ENCODE data around the gene GTPBP3.

GTPBP3 gene

DNA sequence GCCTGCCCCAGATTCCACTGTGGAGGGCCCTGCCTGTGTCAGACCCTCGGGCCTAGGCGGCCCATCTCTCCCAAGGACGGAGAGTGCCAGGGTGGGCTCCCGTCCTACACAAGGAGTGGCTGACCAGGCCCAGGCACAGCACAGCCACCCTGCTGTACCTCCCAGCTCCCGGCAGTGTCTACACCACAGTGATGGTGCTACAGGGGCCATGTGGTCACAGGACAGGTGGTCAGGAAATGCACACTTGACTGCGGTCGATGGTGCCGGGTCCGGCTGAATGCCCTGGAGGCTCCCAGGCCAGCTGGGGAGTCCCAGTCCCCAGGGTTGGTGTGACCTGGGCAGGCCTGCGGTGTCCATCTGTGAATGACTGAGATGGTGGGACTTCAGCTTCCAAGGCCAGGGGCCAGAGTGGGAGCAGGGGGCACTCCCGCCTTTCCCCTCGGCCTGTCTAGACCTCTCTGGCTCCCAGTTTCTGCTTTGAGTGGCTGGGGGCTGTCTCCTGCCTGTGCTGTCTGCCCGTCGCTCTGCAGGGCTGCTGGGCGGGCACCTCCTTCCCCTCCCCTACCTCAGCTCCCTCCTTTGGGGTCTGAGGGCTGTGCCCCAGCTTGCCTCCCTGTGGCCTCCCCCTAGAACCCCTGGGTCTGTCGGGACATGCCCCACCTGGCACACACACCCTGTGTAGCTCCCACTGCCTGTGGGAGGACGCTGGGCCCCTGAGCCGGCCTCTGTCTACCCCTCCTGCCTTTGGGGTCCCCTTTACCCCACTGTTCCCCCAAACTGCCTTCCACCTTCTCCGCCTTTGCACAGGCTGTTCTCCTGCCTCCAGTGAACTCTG is 15.5 kb upstream of the GTPBP3 start:
- no peaks in the 10 kb centered on the region for H3K9me2 ChIP-seq (replicated peaks; ENCODE audit: low read depth, low read length)
- H3K4me3 ChIP-seq (ENCODE audit: low read length, poor library complexity, severe bottlenecking), result no peak overlapping the region
- no peak overlapping the region for H3K4me2 ChIP-seq (ENCODE audit: low read depth, low read length, poor library complexity, severe bottlenecking)
- H4K20me1 ChIP-seq (ENCODE audit: insufficient read depth, low read length, poor library complexity, severe bottlenecking), result no peaks in the 10 kb centered on the region
- no peaks in the 10 kb centered on the region for H3K4me1 ChIP-seq (ENCODE audit: insufficient read depth, low read length, poor library complexity, severe bottlenecking)
- H3K79me2 ChIP-seq (ENCODE audit: insufficient read depth, low read length), result no peaks in the 10 kb centered on the region
- H3K9me3 ChIP-seq (ENCODE audit: insufficient read depth, low read depth, low read length), result no peaks in the 10 kb centered on the region
- TF ChIP-seq, protein P1, sequence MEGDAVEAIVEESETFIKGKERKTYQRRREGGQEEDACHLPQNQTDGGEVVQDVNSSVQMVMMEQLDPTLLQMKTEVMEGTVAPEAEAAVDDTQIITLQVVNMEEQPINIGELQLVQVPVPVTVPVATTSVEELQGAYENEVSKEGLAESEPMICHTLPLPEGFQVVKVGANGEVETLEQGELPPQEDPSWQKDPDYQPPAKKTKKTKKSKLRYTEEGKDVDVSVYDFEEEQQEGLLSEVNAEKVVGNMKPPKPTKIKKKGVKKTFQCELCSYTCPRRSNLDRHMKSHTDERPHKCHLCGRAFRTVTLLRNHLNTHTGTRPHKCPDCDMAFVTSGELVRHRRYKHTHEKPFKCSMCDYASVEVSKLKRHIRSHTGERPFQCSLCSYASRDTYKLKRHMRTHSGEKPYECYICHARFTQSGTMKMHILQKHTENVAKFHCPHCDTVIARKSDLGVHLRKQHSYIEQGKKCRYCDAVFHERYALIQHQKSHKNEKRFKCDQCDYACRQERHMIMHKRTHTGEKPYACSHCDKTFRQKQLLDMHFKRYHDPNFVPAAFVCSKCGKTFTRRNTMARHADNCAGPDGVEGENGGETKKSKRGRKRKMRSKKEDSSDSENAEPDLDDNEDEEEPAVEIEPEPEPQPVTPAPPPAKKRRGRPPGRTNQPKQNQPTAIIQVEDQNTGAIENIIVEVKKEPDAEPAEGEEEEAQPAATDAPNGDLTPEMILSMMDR (conservative IDR thresholded peaks at IDR 0.05; ENCODE audit: low read length), result no peak
- no peak for TF ChIP-seq EZH2phosphoT487 (IDR thresholded peaks at IDR 0.05; ENCODE audit: borderline replicate concordance)
- no peaks in the 10 kb centered on the region for H3K27me3 ChIP-seq (ENCODE audit: insufficient read depth, low read length, poor library complexity, severe bottlenecking)
- no peak overlapping the region for H2AFZ ChIP-seq (ENCODE audit: low read length)
- no peaks in the 10 kb centered on the region for H3F3A ChIP-seq (ENCODE audit: low read depth)
- peaks cover 31% of the 10 kb centered on the region; the same call in 1 of the 2 replicates for H3K36me3 ChIP-seq (ENCODE audit: insufficient read depth, low read length)
- no peak overlapping the region for H3K9ac ChIP-seq (ENCODE audit: low read depth, low read length, poor library complexity, severe bottlenecking)

DNA sequence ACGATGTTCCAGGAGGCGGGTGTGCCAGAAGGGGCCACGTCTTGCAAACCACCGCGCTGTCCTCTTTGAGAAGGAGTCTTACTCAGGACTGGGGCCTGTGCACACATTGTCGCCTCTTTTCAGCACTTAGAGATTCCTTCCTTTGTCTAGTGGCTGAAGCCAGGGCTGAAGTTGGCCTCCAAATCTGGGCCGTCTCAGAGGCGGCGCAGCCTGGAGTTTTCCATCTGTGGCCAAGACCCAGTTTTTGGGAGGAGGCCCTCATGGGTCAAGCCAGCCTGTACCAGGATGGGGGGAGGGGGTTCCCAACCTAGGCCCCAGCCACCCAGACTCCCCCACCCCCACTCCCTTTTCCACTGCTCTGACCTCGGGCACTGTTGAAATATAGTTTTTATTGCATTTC is 14.5 kb upstream of the GTPBP3 start:
- no peaks in the 10 kb centered on the region for H3F3A ChIP-seq (ENCODE audit: low read depth)
- peaks cover 31% of the 10 kb centered on the region; the same call in 1 of the 2 replicates for H3K36me3 ChIP-seq (ENCODE audit: insufficient read depth, low read length)

DNA sequence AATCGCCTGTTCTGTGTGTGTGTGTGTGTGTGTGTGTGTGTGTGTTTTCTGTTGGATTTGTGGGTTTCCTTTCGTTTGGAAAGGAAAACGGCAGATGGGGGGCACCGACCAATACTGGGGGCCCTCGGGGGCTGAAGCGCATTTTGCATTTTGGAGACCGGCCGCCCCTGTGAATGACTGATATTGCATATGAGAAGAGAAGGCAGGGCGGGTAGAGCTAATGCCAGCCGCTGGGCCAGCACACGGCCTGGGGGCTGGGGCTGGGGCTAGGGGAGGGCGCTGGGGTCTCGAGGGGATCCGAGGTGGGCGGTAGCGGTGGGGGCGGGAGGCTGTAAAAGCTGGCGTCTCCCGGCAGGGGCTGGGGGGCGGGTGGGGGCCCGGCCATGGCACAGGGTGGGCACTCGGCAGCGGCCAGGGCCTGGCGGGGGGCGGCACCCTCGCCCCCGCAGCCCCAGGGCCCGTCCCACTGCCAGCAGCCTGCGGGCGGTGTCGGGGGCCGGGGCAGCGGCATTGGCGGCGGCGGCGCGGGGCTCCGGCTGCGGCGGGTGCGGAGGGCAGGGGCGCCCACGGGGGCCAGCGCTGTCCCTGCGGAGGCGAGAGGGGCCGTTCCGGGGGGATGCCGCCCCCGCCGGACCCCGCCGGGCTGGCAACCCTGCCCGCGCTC is 13.9 kb upstream of the GTPBP3 start:
- TF ChIP-seq EZH2phosphoT487 (IDR thresholded peaks at IDR 0.05; ENCODE audit: borderline replicate concordance), result no peak
- H2AFZ ChIP-seq (ENCODE audit: low read length), result no peak overlapping the region
- H3K4me1 ChIP-seq (ENCODE audit: insufficient read depth, low read length, poor library complexity, severe bottlenecking), result no peaks in the 10 kb centered on the region
- no peaks in the 10 kb centered on the region for H3F3A ChIP-seq (ENCODE audit: low read depth)
- H3K79me2 ChIP-seq (ENCODE audit: insufficient read depth, low read length), result no peaks in the 10 kb centered on the region
- no peak overlapping the region for H3K4me2 ChIP-seq (ENCODE audit: low read depth, low read length, poor library complexity, severe bottlenecking)
- no peaks in the 10 kb centered on the region for H4K20me1 ChIP-seq (ENCODE audit: insufficient read depth, low read length, poor library complexity, severe bottlenecking)
- H3K9ac ChIP-seq (ENCODE audit: low read depth, low read length, poor library complexity, severe bottlenecking), result no peak overlapping the region
- H3K4me3 ChIP-seq (ENCODE audit: low read length, poor library complexity, severe bottlenecking), result no peak overlapping the region
- peaks cover 31% of the 10 kb centered on the region; the same call in 1 of the 2 replicates for H3K36me3 ChIP-seq (ENCODE audit: insufficient read depth, low read length)
- H3K9me3 ChIP-seq (ENCODE audit: insufficient read depth, low read depth, low read length), result no peaks in the 10 kb centered on the region
- H3K9me2 ChIP-seq (replicated peaks; ENCODE audit: low read depth, low read length), result no peaks in the 10 kb centered on the region
- no peaks in the 10 kb centered on the region for H3K27me3 ChIP-seq (ENCODE audit: insufficient read depth, low read length, poor library complexity, severe bottlenecking)

More for the DNA sequence above, 14.5 kb upstream of the GTPBP3 start:
- no peaks in the 10 kb centered on the region for H3K4me1 ChIP-seq (ENCODE audit: insufficient read depth, low read length, poor library complexity, severe bottlenecking)
- TF ChIP-seq, protein P1 (conservative IDR thresholded peaks at IDR 0.05; ENCODE audit: low read length), result no peak
- no peak for TF ChIP-seq EZH2phosphoT487 (IDR thresholded peaks at IDR 0.05; ENCODE audit: borderline replicate concordance)
- no peaks in the 10 kb centered on the region for H3K9me3 ChIP-seq (ENCODE audit: insufficient read depth, low read depth, low read length)
- H3K9me2 ChIP-seq (replicated peaks; ENCODE audit: low read depth, low read length), result no peaks in the 10 kb centered on the region
- H3K79me2 ChIP-seq (ENCODE audit: insufficient read depth, low read length), result no peaks in the 10 kb centered on the region
- H3K9ac ChIP-seq (ENCODE audit: low read depth, low read length, poor library complexity, severe bottlenecking), result no peak overlapping the region
- H4K20me1 ChIP-seq (ENCODE audit: insufficient read depth, low read length, poor library complexity, severe bottlenecking), result no peaks in the 10 kb centered on the region
- no peak overlapping the region for H2AFZ ChIP-seq (ENCODE audit: low read length)
- H3K4me3 ChIP-seq (ENCODE audit: low read length, poor library complexity, severe bottlenecking), result no peak overlapping the region
- no peaks in the 10 kb centered on the region for H3K27me3 ChIP-seq (ENCODE audit: insufficient read depth, low read length, poor library complexity, severe bottlenecking)
- H3K4me2 ChIP-seq (ENCODE audit: low read depth, low read length, poor library complexity, severe bottlenecking), result no peak overlapping the region
